ENCODE measurements around the gene WBP2.

WBP2 gene

GRCh38 chr17:75843577-75844529, 11.3 kb downstream of the WBP2 start, which contains the start of gene UNC13D:
Gene UNC13D (minus strand): TSS chr17:75844404. CDS start chr17:75844337, 67 bp downstream.
- DNase-seq: no peak

DNA sequence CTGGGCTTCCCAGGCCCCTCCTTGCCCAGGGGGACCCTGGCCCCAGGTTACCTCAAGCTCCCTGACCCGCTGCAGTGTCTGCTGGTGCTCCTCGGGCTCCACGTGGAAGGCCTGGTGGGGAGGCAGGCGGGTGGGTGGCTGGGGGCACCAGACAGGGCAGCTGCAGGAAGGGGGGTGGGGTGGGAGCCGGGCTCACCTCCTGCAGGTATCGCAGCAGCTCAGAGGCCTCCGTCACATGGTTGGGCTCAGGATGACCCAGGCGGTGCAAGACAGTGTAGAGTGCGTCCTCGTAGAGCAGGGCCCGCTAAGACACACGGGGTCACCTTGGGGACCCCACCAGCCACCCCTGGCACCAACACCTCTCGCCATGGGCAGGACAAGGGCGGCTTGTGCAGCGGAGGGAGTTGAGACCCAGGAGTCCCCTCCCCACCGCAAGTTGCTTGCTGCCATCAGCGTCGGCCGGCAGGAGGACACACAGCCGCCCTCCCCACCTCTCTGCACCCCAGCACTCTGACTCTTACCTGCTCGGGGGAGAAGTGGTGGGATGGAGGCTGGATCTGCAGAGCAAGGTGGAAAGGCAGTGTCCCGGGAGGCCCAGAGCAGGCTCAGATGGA, 12.1 kb downstream of the WBP2 start:
- no peak for DNase-seq

DNA sequence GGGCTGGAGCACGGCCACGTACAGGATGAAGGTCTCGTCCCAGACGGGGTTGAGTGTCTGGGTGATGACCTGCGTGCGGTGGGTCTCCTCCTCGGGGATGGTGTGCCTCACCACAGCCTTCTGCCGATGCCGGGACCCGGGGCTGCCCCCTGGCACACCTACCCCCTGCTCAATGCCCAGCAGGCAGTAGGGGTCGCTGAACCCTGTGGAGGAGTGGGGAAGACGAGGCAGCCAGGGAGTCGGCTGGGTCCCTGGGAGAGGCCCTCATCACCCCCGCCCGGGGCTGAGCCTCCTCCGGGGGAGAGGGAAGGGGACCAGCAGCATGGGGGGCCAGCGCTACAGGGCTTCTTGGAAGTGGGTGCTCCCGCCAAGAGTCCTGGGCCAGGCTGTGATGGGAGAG, 12.7 kb downstream of the WBP2 start:
- no peak for DNase-seq

- DNase-seq: no peak
Observed at GRCh38 chr17:75840799-75841164, 14.4 kb downstream of the WBP2 start.

DNA sequence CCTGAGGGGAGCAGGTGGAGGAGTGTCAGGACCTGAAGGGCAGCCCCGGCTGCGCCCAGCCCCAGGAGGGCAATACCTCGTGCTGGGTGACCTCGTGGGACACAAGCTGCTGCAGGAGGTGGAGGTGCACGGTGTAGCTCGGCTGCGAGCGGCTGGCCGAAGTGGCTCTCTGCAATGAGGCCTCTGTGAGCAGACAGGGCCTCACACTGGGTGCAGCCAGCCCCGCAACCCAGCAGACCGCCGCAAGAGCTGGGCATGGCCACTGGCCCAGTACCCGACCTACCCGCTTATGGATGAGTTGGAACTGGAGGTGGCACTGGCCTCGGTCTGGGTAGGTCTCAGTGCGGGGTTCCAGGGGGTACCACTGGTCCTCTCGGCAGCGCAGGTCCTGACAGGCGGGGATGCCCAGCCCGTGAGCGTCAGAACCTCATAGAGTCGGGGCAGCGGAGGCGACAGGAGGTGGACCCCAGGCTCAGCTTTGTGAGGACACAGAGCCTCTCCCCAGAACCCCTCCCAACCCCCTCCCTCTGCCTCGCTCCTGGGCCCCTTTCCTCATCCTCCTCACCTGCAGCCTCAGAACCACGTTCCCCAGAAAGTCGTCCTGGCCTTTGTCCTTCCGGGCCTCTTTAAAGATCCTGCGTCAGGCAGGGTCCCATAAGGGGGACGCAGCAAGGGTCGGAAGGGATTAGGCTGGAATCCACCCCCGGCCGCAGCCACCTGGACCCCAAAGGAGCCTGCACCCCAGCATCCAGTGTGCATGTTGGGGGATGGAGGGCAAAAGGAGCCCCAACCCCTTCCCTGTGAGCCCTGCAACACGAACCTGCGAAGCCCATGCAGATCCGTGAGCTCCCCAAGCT, 15.0 kb downstream of the WBP2 start:
- DNase-seq: no peak

DNA sequence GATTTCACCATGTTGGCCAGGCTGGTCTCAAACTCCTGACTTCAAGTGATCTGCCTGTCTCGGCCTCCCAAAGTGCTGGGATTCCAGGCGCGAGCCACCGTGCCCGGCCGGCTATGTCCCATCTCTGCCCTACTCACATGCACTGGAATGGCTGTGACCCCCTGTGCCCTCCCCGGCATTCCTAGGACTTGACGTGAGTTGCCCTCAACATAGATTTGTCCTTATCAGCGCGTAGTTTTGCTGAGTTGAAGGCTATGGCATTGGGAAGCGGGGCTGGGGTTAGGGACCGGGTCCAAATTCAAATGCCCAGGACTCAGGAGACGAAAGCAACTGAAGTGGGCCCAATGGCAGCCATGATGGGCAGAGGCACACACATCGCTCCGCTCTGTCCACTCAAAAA, 16.7 kb downstream of the WBP2 start:
- no peak for DNase-seq

GRCh38 chr17:75837899-75838298, 17.2 kb downstream of the WBP2 start:
- no peak for DNase-seq

DNA sequence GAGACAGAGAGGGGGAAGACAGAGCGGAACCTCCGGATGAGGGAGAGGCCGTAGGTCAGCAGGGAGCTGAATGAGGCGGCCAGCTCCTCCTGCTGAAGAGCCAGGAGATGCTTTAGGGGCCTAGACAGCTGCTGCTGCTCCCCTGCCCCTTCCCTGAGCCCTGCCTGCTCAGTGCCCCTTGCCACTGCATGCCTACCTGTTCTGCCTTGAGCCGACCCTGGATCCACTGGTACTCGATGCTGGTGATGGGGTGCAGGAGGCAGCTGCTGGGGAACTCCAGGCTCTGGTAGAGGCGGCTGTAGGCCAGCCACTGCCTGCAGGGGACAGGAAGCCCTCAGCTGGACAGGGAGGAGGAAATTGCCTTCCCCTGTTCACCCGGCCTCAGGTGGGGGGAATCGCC, 18.5 kb downstream of the WBP2 start:
- DNase-seq: no peak

DNA sequence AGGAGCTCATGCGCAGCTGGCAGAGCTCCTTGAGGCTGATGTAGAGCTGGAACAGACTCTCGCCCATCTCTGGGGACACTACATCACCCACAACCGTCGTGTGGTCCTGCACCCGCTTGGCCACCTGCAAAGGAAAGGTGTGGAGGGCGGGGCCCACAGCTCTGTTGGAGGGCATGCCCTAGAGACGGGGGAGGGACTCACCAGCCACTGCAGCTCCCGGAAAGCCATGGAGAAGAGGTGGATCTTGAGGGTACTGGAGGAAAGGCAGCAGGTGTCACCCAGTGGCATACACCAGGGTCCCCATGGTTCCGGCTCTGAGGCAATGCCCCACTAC, 19.5 kb downstream of the WBP2 start:
- DNase-seq: no peak

DNA sequence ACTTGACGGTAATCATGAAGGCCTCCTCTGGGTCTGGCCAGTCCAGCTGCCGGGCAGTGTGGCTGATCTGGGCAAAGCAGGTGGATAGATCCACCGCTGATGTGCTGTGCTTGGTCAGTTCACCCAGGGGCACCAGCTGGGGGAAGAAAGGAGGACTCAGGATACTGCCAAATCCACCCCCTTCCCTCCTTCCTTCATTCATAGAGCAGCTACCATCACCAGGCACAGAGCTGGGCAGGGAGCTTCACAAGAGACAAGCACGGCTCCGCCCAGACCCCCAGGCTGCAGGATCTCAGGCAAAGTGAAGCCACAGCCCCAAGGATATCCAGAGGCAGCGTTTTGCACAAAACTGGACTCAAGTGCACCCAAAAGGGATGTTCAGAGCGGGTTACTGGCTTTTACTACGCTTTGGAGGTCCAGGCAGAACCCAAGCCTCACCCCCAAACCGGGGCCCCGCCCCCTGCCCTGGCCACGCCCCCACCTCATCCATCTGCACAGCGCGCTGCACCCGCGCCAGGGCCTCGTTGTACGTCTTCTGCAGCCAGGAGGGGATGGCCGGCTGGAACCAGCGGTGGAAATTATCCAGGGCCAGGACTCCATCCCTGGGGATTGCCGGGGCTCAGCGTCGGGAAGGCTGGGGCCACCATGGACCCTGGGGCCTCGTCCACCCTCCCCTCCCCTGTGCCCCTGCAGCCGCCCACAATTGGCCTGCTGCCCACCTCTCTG, 20.0 kb downstream of the WBP2 start:
- no peak for DNase-seq

DNA sequence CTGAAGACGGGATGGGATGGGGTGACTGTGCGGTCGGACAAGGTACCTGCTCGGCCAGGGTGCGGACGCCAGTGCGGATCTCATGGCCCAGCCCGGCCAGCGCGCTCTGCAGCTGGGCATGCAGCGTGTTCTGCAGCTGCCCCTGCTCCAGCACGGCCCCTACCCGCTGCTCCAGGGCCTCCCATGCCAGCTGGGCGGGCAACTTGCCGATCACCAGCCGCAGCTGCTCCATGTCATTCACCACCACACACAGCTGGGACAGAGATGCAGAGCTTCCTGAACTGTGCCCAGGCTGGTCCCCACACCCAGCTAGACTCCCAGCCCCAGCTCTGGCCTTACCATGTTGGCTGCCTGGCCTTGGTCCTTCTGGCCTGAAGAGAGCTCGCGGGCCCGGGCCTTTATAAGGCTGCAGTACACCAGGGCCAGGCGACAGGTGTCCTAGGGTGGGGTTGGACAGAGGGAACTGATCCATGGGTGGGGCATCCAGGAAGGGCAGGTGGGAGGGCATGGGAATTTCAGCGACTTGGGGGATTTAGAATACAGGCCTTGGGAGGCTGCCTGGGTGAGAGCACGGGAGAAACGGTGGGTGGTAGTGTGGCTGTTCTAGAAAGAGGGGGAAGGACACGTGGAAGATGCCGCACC, 20.7 kb downstream of the WBP2 start:
- peak; percentile 88 for DNase-seq

DNA sequence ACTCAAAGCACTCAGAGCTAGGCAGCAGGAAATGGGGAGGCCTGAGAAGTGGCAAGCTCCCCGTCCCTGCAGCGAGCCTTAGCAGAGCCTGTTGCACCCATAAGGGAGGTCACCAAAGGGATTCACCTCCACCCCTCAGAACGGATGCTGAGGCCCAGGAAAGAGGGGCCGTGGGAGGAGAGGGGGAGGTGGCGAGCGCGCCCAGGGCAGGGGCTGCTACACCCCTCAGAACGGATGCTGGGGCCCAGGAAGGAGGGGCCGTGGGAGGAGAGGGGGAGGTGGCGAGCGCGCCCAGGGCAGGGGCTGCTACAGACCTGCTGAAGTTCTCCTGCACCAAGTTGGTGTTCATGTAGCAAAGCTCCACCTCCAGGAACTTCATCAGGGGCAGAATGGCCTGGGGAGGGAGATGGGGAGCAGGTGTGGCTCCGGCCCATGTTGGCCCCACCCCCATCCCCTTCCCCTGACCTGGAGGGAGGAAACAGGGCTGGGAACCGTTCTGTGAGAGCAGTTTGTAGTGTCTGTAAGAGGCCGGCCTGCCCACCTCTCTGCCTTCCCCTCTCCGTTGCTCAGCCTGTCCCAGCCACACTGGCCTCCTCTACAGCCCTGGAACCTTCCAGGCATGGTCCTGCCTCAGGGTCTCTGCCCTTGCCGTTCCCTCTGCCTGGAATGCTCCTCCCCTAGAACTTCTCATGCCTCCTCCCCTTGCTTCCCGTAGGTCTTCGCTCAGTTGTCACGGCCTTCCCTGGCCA, 22.3 kb downstream of the WBP2 start:
- DNase-seq: no peak

DNA sequence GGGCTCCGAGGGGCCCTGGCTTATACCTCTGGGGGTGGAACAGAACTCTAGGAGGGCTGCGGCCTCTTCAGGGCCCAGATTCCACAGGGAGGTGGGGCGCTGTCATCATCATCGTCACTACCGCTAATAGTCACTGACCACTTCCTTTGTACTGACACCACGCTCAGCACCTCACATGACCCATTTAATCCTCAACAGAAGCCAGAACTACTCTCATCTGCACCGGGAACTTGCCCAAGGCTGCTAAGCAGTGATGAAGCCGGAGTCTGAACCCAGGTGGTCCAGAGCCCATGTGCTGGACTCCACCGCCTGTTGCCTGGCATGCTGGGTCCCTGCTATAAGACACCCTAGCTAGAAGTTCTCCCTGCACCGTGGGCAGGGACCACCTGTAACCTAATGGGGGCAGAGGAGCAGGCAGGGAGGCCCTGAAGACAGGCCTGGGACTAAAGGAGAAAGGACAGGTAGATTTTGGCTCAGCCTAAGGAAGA, 22.9 kb downstream of the WBP2 start:
- no peak for DNase-seq

- no peak for DNase-seq
Observed at GRCh38 chr17:75831032-75831571, 24.0 kb downstream of the WBP2 start.

DNA sequence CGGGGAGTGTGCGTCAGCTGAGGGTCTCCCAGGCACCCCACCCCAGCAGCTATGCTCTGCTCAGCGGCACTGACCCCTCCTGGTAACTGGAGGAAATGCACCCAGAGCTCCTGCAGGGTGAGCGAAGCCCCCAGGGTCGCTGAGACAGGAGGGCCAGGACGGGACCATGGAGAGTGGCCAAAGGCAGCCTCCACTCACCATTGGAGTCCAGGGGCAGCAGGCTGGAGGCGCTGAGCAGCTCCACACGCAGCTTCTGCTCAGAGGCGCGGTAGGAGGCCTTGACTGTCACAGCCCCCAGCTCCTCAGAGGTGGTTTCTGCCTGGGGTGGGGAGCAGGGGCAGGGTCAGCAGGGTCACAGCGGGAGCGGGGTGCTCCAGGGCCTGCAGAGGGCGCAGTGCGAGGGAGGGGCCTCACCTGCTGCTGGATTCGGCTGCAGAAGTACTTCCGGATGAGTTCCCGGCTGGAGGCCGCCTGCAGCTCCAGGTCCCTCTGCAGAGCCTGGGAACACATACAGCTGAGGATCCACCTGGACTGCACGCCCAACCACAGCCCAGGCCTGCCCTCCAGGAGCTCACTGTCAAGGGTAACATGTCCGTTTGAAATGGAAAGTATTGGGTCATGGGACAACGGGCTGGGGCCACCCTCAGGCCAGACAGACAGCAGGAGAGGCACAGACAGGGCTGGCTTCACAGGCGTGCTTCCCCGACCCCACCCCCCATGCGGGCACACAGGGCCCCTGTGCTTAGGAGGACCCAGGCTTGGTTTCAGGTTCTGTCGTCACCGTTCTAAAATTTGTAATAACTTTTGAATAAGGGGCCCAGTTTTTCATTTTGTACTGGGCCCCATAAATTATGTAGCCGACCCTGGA, 24.7 kb downstream of the WBP2 start:
- no peak for DNase-seq

GRCh38 chr17:75829747-75830146, 25.4 kb downstream of the WBP2 start:
- no peak for DNase-seq

DNA sequence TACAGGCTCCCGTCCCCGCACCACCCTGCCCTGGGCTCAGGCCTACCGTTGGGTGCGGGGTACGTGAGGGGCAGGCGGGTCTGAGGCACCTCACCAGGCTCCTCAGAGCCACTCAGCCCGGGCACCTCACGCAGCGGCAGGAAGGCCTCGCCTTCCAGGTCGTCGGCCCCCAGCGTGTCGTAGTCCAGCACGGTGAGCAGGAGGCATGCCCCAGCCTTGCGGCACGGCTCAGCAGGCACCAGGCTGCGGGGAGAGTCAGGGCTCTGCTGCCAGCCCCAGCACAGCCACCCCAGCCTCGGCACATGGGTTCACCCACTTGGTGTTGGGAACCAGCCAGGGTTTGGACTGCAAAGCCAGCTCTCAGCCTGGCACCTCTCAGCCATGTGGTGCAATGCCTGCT, 26.4 kb downstream of the WBP2 start:
- no peak for DNase-seq

GRCh38 chr17:75828076-75828400, 27.1 kb downstream of the WBP2 start:
- DNase-seq: no peak

GRCh38 chr17:75827308-75828075, 27.6 kb downstream of the WBP2 start:
- peak; percentile 82 for DNase-seq
